Adrenal gland (tissue), 12 donors: Measurements from ENCODE around the gene SLC38A9. TPM values are rescaled to one million over a fixed set of nuclear protein-coding genes. Genes with fewer than 3 reads are reported as not detected.

Experiments used
- DNase-seq, 7 donors: peaks; one replicate each; pipeline ENCODE4 v3.0.0-alpha.2; 2019 to 2020
- H3K27ac ChIP-seq, 5 donors: fragments of 200-600 bp; sonication (generic) in 4 of 5; 1 replicate in 3 of 5; 2 replicates in 2 of 5; pipeline versions ENCODE4 v1.5.1 to v1.8.0; 2016 to 2020; ENCODE audit warnings: mild to moderate bottlenecking in 1 of 5
- H3K27me3 ChIP-seq: fragments of 200-600 bp; 2 replicates; pipeline ENCODE4 v1.8.0; 2021
- H3K36me3 ChIP-seq, 2 donors: fragments of 200-600 bp; replicated peaks in 1 of 2; 1 replicate in 1 of 2; 2 replicates in 1 of 2; pipeline versions ENCODE4 v1.5.1 to v1.8.0; 2018 to 2022
- H3K4me1 ChIP-seq, 2 donors: fragments of 200-600 bp; replicated peaks in 1 of 2; 1 replicate in 1 of 2; 2 replicates in 1 of 2; pipeline versions ENCODE4 v1.5.1 to v1.8.0; 2018 to 2021
- H3K4me3 ChIP-seq, 4 donors: fragments of 200-600 bp; sonication (generic) in 3 of 4; one replicate each; pipeline ENCODE4 v1.5.1; 2016 to 2018
- H3K9me3 ChIP-seq, 3 donors: fragments of 200-600 bp; sonication (generic) in 1 of 3; replicated peaks in 1 of 3; 1 replicate in 2 of 3; 2 replicates in 1 of 3; pipeline versions ENCODE4 v1.5.1 to v1.8.0; 2016 to 2021
- POLR2A ChIP-seq, 2 donors: fragments of 450-650 bp; IDR thresholded peaks; one replicate each; pipeline ENCODE4 v1.6.1; 2017; ENCODE audit warnings: antibody characterized with exemption in 2 of 2, mild to moderate bottlenecking in 2 of 2, moderate library complexity in 1 of 2
- WGBS, 4 donors: extraction: QIAGEN DNeasy Blood & Tissue Kit in 2 of 4; methylation state at CpG; one replicate each; pipeline versions ENCODE4 v1.1.5 to v1.1.7; 2013 to 2017; 5-methylcytosine and 5-hydroxymethylcytosine counted together
- intact Hi-C, 2 donors: fragments of 100-400 bp; cut with DNase I; formaldehyde crosslinking; loops; one replicate each; pipeline versions ENCODE4 v1.14.1 to v1.15.0; 2022 to 2023
- polyA plus RNA-seq, 3 donors: library from polyadenylated mRNA; stranded (reverse); fragments of 200-250 nt in 2 of 3; fragments of 350-450 nt in 1 of 3; fragmentation: Illumina TruSeq in 1 of 3; extraction: RNeasy Lipid Tissue Mini Kit (QIAGEN cat#74804) in 1 of 3; gene quantifications; one replicate each; pipeline ENCODE4 v1.2.3, GENCODE V29; 2013 to 2014
- total RNA-seq, 9 donors: library from RNA; depleted of rRNA in 4 of 9; stranded (reverse); fragments of >200 nt in 4 of 9; fragments of 120-200 nt in 1 of 9; fragmentation: NEBNext Ultra II Directional in 1 of 9; extraction: Animal tissue kit (Norgen Biotek cat#: 25700) in 1 of 9; gene quantifications; one replicate each; pipeline versions ENCODE4 v1.1.0 to v1.2.4, GENCODE V29; 2013 to 2023
- TF ChIP-seq, protein P1 (sequence below), 6 experiments: fragments of 450-650 bp in 4 of 6; fragments of 200-600 bp in 2 of 6; sonication (generic) in 1 of 6; IDR thresholded peaks; 1 replicate in 5 of 6; 2 replicates in 1 of 6; pipeline versions ENCODE4 v1.5.1 to v1.8.0; 2016 to 2021; ENCODE audit warnings: antibody characterized with exemption in 6 of 6, mild to moderate bottlenecking in 2 of 6, moderate library complexity in 1 of 6
- donor health status: healthy with polysubstance abuse.
- donor health status: Bipolar disorder and iron deficiency.
- donor health status: DM: yes; HTN: yes; CAD: no.
- donor health status: DM: no; HTN: no; CAD: no.
- donor health status: DM: no; HTN: no; CAD: no.
- donor health status: DM: yes; HTN: yes; CAD: no.

The SLC38A9 gene
- total and polyA plus RNA-seq, 12 donors = 7.6 to 61.4 (median 13.8) TPM

GRCh38 chr5:55692106-55692417 lies 20.1 kb downstream of the SLC38A9 start:
- H3K27me3 ChIP-seq = no peaks in the 10 kb centered on the region

DNA sequence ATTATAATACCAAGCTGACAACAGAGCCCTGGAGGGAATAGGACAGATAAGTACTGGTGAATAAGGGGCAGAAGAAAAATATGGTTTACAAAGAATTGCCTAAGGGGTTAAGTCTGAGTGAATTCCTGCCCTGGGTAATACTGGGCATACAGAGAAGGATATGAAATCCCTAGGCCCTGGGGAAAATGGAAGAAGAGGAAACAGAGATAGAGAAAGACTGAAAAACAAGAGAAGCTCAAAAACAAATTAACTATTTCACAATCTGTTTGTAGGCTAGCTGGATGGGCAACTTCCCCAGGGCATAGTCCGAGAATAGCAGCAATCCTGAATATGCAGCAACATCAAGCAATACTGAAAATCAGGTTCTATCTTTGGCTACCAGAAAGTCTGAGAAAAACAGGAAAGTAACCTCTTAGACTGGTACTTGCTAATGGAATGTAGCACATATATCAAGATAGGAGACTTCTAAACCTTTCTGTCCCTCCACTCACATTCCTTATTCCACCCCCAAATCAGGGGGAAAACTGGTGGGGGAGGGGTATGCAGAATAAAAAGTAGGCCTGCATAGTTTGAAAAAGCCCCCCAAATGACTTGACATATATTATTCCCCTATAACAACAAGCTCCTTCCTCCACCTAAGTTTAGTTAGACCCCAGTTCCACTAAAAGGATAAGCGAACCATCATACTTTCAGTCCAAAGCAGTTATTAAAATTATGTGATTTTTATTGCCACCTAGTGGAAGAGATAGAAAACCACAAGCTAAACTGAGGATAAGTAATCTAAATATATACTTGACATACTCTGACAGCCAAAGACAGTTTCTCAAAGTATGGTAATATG lies 20.6 kb downstream of the SLC38A9 start:
- Histone ChIP-seq H3K4me1 (peaks cover 0 to 14% of the 10 kb centered on the region in 2 donors), H3K9me3 (no peaks in the 10 kb centered on the region), H3K36me3 (no peaks in the 10 kb centered on the region), H3K27me3 (no peaks in the 10 kb centered on the region), H3K27ac (peak overlapping the region in 2 of 5 donors; percentile 2 to 49), H3K4me3 (peak overlapping the region in 1 of 4 donors; percentile 5)
- WGBS, 4 donors = 29 to 41% (median 35%) methylated on average over 2 of the region's 2 CpGs
- intact Hi-C loops = loop anchor here (5.0 to 10.0 kb wide), 3 partner anchors 344 to 519 kb away; partner anchors contain the start of gene CDC20B (in 1 of the 2)
- DNase-seq = no peak
- TF ChIP-seq, protein P1, sequence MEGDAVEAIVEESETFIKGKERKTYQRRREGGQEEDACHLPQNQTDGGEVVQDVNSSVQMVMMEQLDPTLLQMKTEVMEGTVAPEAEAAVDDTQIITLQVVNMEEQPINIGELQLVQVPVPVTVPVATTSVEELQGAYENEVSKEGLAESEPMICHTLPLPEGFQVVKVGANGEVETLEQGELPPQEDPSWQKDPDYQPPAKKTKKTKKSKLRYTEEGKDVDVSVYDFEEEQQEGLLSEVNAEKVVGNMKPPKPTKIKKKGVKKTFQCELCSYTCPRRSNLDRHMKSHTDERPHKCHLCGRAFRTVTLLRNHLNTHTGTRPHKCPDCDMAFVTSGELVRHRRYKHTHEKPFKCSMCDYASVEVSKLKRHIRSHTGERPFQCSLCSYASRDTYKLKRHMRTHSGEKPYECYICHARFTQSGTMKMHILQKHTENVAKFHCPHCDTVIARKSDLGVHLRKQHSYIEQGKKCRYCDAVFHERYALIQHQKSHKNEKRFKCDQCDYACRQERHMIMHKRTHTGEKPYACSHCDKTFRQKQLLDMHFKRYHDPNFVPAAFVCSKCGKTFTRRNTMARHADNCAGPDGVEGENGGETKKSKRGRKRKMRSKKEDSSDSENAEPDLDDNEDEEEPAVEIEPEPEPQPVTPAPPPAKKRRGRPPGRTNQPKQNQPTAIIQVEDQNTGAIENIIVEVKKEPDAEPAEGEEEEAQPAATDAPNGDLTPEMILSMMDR (IDR thresholded peaks at IDR 0.05) = peak; percentile 59 to 84 (median 70)
- TF ChIP-seq POLR2A (IDR thresholded peaks at IDR 0.05) = no peak

More at GRCh38 chr5:55692106-55692417, 20.1 kb downstream of the SLC38A9 start:
- no peak overlapping the region for H3K4me3 ChIP-seq
- no peak for DNase-seq
- 69 to 82% (median 78%) methylated on average over 2 of the region's 2 CpGs for WGBS, 4 donors
- intact Hi-C loops = loop anchor here (5.0 to 10.0 kb wide), 3 partner anchors 345 to 520 kb away; partner anchors contain the start of gene CDC20B (in 1 of the 2)
- no peaks in the 10 kb centered on the region for H3K9me3 ChIP-seq
- H3K4me1 ChIP-seq = peaks cover 0 to 14% of the 10 kb centered on the region in 2 donors
- no peak overlapping the region for H3K27ac ChIP-seq
- no peak for TF ChIP-seq POLR2A (IDR thresholded peaks at IDR 0.05)
- TF ChIP-seq, protein P1 (IDR thresholded peaks at IDR 0.05) = no peak
- no peaks in the 10 kb centered on the region for H3K36me3 ChIP-seq

GRCh38 chr5:55682071-55682470 lies 30.1 kb downstream of the SLC38A9 start:
- intact Hi-C loops = loop anchor here in 1 of 2 donors (10.0 kb wide), 1 partner anchor 147 kb away; the partner anchor contains the start of gene PLPP1
- no peak for DNase-seq

DNA sequence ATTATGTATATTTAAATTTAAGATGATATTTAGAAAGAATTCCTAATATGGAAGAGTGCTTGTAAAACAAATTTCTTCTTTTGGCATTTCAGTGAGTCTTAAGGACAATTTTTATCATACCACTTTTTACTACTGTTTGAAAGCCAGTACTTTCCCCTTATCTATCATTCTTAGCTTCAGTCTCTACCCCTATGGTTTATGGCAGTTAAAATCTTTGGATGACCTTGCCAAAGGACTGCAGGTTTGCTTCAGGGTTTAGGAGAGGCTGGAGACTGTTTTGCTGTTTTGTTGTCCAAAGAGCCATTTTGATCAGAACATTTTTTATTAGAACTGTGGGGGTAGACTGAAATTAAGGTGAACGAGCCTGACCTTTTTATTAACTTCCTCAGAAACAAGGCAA lies 30.8 kb downstream of the SLC38A9 start:
- intact Hi-C loops = loop anchor here in 1 of 2 donors (10.0 kb wide), 1 partner anchor 146 kb away; the partner anchor contains the start of gene PLPP1
- H3K27me3 ChIP-seq = no peaks in the 10 kb centered on the region
- no peak overlapping the region for H3K4me3 ChIP-seq

More at GRCh38 chr5:55682071-55682470, 30.1 kb downstream of the SLC38A9 start:
- no peak overlapping the region for H3K27ac ChIP-seq
- 66 to 96% (median 77%) methylated on average over 1 of the region's 1 CpG for WGBS, 4 donors
- TF ChIP-seq POLR2A (IDR thresholded peaks at IDR 0.05) = no peak
- TF ChIP-seq, protein P1 (IDR thresholded peaks at IDR 0.05) = no peak
- H3K9me3 ChIP-seq = no peaks in the 10 kb centered on the region
- H3K4me1 ChIP-seq = peaks cover 6 to 18% of the 10 kb centered on the region in 2 donors
- H3K4me3 ChIP-seq = no peak overlapping the region
- H3K27me3 ChIP-seq = no peaks in the 10 kb centered on the region
- H3K36me3 ChIP-seq = no peaks in the 10 kb centered on the region

More for the DNA sequence above, 30.8 kb downstream of the SLC38A9 start:
- H3K27ac ChIP-seq = no peak overlapping the region
- no peak for TF ChIP-seq POLR2A (IDR thresholded peaks at IDR 0.05)
- TF ChIP-seq, protein P1 (IDR thresholded peaks at IDR 0.05) = no peak
- WGBS, 4 donors = 60 to 73% (median 65%) methylated on average over 1 of the region's 1 CpG
- no peaks in the 10 kb centered on the region for H3K9me3 ChIP-seq
- DNase-seq = no peak
- H3K4me1 ChIP-seq = peaks cover 6 to 18% of the 10 kb centered on the region in 2 donors
- no peaks in the 10 kb centered on the region for H3K36me3 ChIP-seq
